DLD1 (cell line): ENCODE measurements around the gene ACP6.

ENCODE experiments used
- in situ Hi-C: cut with HindIII; loops from 2 replicates; pipeline ENCODE4 v1.10.0; 2017; ENCODE audit warnings: low sequenced_read_pairs

ACP6 gene

DNA sequence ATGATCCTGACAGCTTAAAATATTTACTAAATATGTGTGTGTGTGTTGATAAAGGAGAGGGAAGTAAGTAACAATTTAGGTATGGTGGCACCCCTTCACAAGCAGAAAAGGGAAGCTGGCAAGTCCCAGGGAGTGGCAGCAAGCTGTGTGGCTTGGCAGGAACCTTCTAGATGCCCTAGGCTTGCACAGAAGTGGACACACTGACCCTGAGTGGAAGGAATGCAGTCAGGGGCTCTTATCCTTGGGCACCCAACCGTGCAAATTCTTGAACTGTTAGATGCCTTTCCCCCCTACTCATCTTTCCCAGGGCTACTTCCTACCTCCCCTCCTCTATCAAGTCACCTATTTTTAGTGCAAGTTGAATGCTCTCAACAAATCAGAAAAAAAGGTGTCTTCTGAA is 18.9 kb downstream of the ACP6 start:
- in situ Hi-C loops = no loop called here

- in situ Hi-C loops = no loop called here
Observed at GRCh38 chr1:147648933-147649332, 21.4 kb downstream of the ACP6 start.

- in situ Hi-C loops = no loop called here
Observed at GRCh38 chr1:147647796-147648633, 22.3 kb downstream of the ACP6 start.

- in situ Hi-C loops = no loop called here
Observed at GRCh38 chr1:147643974-147644373, 26.4 kb downstream of the ACP6 start.

GRCh38 chr1:147641695-147642592 is 28.4 kb downstream of the ACP6 start:
- in situ Hi-C loops = no loop called here

DNA sequence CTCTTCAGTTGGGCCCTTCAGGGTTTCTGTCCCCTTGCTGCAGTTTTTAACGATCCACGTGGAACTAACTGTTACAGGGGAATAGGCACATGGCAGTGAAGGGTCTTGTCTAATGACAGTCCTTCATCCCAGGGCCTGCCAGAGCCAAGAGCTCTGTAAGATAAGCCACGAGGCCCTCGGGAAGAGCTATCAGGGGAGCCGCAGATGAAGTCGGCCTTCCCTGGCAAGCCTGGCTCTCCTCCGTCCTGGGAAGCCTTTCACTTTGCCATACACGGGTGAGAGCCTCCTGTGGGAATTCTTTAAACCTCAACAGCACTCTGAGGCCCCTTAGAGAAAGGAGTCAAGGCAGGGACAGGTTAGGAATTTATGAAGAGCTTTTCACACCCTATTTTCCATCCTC is 29.0 kb downstream of the ACP6 start:
- in situ Hi-C loops = no loop called here

DNA sequence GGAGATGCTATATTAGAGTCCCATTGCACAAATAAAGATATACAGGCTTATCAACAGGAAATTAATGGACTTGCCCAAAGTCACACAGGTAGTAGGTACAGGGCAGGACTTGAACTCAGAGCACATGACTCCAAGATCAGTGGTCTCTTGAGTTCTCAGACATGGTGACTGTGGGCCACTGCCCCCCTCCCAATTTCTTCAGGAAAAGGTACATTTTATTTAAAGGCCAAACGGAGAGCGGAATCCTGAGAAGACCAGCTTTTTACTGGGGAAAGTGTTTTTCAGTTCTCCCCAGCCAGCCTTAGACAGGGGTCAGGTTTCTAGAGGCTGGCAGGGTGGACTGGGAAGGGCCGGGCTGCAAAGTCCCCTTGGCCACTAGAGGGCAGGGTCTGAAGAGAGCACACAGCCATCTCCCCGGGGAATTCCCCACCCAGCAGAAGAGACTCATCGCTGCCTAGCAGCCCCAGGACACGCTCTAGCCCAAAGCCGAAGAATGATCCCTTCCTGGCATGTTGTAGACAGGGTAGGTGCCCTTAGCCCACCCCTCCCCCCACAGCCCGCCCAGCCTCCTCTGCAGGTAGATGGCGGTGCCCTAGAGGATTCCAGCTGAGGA is 29.7 kb downstream of the ACP6 start:
- in situ Hi-C loops = no loop called here

GRCh38 chr1:147636314-147636713 is 34.0 kb downstream of the ACP6 start:
- in situ Hi-C loops = no loop called here

- in situ Hi-C loops = no loop called here
Observed at GRCh38 chr1:147635342-147635741, 35.0 kb downstream of the ACP6 start.

DNA sequence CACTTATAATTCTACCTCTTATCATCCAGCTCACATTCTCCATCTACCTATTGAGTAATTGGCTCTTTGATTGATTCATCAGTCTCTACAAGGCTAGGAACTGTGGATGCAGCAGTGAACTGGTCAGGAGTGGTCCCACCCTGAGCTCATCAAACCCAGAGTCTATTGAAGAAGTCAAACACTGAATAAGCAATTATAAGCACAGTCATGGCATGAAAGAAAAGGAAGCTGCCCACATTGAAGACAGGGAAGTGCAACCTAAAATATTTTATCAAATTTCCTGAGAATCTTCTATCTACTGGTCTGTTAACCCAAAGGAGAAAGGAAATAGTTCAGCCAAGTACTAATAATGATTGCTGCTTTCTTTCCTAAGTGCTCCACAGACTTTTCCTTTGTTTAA is 35.7 kb downstream of the ACP6 start:
- in situ Hi-C loops = no loop called here

- in situ Hi-C loops = no loop called here
Observed at GRCh38 chr1:147633759-147634158, 36.6 kb downstream of the ACP6 start.

GRCh38 chr1:147631839-147632238 is 38.5 kb downstream of the ACP6 start:
- in situ Hi-C loops = no loop called here

DNA sequence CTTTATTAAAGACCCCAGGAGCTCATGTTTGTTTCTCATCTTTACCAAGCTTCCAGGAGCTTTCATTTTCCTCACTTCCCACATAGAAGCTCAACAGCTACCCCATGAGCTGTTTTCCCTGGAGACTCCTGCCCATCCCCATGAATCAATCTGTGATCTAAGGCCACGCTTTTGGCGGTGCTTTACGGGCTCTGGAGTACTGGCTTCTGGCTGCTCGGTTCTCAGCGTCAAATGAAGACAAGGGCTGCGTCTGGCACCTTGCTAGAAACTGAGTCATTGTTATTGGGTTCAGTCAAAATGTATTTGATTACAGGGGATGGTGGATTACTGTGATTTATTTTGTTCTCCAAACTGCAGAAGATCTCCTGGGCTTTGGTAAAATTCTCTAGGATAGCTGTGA is 39.9 kb downstream of the ACP6 start:
- in situ Hi-C loops = no loop called here

DNA sequence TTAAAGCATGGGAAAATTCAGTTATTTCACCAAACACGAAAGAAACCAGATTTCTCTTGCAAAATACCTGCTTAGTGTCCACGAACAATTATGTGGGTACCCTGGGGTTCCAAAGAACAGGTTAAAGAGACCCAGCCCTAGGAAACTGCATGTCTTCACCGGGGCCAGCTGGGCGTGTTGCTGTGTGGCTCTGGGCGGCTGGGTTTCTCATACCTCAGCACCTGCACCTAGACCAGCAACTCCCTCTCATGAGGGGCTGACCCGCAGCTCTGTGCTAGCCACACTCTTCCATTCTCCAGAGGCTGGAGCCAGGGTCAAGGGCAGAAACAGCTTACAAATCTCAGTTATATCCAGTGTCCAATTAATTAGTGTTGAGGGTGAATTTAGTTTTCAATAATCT is 40.3 kb downstream of the ACP6 start:
- in situ Hi-C loops = no loop called here

DNA sequence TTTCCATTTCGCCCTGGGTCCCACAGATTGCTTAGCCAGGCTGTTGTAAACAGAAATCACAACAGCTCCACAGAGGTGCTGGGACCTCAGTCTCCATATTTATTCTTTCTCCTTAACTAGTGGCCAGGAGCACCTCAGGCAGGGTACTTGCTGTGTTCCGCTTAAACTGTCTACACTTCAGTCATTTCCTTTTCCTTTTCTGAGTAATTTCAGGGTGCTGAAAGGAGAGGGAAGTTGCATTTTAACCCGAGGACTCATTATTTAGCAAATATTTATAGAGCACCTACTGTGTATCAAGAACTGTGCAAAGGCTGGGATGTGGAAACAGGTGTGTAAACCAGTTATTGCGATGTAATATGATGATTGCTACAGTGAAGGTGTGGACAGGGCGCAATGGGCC is 41.9 kb downstream of the ACP6 start:
- in situ Hi-C loops = no loop called here

DNA sequence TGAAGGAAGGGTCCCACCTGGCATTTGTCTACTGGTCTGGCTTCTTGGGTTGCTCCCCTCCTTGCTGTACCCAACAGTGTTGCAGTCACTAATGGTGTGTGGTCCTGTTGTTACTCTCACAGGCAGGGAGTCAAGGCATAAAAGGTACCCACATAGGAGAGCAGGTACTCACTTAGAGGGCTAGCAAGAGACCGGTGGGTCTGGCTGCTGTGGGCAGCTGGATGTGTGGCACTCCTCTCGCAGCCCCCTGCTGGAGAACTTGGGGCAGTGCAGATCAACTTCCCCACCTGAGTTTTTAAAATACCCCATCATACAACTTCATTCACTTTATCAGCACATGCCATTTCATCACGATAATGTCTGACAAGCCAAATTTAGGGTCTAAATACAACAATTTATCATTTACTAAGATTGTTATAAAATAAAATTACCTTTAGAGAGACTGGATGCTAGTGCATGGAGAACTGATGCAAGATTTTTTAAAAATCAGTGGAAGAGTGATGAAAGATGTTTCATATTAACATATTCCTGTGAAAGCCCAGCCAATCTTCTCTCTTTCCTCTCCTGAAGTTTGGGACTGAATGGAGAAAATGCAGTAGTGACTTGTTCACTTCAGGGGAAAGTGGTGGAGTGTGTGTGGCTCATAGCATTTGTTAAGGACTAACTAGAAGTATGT is 42.8 kb downstream of the ACP6 start:
- in situ Hi-C loops = no loop called here

DNA sequence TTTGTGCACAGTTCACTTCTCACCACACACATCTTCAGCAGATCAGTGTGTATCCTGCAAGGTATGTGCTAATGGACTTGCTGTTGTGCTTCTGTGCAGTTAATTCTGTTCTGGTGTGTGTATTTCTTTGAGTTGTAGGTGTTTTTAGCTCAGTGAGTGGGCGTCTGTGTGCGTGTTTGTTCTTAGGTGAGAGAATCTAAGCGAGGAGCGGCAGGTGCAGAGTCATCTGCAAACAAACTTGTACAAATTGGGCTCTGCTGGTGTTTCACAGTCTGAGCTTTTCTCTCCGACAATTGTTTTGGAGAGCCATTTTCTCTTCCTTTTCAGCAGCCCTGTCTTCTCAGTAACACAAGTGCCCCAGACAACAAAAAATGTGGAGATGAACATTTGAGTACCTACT is 43.6 kb downstream of the ACP6 start:
- in situ Hi-C loops = no loop called here

DNA sequence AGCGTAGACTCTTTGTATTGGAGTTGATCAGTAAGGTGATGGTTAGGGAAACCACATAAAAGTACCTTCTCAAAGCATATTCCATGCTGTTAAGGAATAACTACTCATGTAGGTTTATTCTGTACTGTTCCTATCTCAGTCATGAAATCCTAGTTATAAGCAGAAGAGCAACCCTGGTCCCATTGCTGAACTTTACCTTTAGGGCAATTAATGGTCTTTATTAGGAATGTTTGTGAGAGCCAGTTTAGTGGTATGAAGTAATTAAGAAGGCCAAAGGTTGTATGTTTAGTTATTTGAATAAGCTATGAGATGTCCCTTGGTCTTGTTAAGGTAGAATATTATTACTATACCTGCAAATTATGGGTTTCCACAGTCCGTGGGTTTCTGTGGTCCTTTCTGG is 44.0 kb downstream of the ACP6 start:
- in situ Hi-C loops = no loop called here

- in situ Hi-C loops = no loop called here
Observed at GRCh38 chr1:147625362-147625995, 44.8 kb downstream of the ACP6 start.

DNA sequence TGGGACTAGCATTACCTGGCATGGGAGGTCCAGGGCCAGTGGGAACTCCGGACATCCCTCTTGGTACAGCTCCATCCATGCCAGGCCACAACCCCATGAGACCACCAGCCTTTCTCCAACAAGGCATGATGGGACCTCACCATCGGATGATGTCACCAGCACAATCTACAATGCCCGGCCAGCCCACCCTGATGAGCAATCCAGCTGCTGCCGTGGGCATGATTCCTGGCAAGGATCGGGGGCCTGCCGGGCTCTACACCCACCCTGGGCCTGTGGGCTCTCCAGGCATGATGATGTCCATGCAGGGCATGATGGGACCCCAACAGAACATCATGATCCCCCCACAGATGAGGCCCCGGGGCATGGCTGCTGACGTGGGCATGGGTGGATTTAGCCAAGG is 45.8 kb downstream of the ACP6 start:
- in situ Hi-C loops = no loop called here

- in situ Hi-C loops = no loop called here
Observed at GRCh38 chr1:147624011-147624410, 46.3 kb downstream of the ACP6 start.
